Activated T-cell treated with anti-CD3 and anti-CD28 coated beads, Interleukin-2, amount 50 U/mL, for 1 hour (primary cell): Measurements from ENCODE around the gene PRDM16.

ENCODE experiments used
- DNase-seq: peaks from one replicate; pipeline ENCODE4 v3.0.0-alpha.2; 2020

Gene PRDM16

GRCh38 chr1:3249231-3249630 lies 180.2 kb downstream of the PRDM16 start:
- DNase-seq: no peak

DNA sequence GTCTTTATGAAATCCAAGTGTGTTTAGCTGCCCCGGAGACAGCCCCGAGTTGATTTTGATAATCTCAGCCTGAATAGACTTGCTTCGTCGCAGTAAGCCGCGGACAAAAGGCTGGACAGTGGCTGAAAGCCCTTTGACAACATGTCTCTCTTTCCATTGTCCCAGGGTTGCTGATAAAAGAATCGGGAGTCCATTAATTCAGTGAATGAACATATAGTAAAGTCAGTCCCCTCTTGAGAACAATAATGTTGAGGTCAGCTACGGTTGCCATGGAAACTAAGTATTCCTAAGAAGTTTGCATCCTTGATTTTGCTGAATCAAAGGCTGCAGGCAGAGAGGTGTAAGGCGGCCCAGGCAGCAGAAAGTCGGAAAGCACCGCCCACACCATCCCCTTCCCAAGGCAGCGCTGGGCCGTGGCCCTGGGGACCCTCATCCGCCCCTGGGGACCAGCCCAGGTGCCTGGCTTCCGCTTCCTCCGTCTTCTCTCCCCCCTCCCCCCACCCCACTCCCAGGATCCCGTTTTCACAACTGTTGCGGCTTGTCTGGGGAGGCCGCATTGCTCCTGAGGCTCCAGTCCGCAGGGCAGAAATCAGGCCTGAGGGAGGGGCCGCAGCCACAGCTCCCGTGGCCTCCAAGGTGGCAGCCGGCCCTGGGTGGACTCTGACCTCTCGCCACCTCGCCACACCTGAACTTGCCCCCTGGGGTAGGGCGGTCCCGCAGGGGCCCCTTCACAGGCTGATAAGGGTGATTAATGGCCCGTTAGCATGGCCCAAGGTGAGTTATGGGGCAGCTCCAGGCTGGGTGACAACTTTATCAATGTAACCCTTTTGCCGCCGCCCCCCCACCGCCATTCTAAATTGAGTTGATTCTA lies 180.9 kb downstream of the PRDM16 start:
- no peak for DNase-seq

- no peak for DNase-seq
Measured at GRCh38 chr1:3250624-3251023, 181.6 kb downstream of the PRDM16 start.

- no peak for DNase-seq
Measured at GRCh38 chr1:3251099-3251806, 182.2 kb downstream of the PRDM16 start.

- no peak for DNase-seq
Measured at GRCh38 chr1:3251807-3252428, 182.9 kb downstream of the PRDM16 start.

DNA sequence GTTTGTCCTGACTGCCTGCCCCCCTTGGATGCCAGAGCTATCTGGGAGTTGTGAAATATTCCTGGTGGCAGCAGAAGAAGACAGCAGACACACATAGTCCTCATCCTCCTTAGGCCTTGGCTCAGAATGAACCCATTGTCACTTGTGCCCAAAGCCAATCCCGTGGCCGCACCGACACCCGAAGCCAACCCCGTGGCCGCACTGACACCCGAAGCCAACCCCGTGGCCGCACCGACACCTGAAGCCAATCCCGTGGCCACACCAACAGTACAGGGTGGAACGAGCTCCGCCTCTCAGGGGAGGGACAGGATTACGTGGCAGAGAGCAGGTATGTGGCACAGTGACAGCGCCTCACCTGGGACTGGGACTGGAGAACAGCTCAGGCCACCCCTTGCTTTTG lies 186.7 kb downstream of the PRDM16 start:
- DNase-seq: no peak

- no peak for DNase-seq
Measured at GRCh38 chr1:3257788-3258187, 188.8 kb downstream of the PRDM16 start.

DNA sequence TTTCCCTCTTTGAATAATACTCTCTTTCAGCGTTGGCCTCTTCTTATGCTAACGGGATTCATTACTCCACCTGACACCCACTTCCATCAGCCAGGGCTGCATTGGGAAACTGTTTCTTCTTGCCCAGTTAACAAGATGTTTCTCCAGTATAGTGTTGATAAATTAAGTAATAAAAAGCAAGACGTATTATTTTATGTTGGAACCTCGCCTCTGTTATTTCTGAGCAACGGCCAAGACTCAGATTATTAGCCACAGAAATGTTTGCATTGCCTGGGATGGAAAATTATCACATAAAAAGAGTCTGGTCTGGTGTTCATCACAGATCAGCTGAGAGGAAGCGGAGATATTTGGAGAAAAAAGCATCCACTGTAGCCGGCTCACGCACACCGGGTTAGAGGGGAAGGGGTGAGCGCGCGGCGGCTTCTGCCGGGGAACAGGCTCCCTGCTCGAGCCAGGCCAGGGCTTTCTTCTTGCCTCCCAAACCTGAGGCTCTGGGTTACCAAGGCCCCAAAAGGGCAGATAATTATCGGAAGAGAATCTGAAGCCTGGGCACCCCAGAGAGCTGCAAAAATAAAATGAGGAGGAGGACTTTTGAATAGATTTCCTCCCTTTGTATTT lies 189.5 kb downstream of the PRDM16 start:
- no peak for DNase-seq

DNA sequence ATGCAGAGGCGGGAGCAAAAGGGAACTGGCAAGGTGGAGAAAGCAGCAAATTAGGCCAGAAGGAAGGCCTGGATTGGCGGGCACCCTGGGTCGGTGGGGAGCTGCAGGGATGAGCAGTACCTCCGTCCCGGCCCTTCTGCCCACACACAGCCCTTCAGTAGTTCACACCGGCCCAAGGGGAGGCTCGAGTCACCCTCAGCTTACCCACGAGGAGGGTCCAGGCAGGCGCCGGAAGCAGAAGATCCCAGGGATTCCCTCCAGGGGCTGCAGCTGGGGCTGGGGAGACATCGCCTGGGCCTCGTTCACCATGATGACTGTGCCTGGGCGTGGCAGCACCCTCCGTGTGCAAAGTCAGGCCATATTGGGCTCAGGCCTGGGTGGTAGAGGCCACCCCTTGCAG lies 190.0 kb downstream of the PRDM16 start:
- DNase-seq: no peak

GRCh38 chr1:3261007-3261968 lies 192.3 kb downstream of the PRDM16 start:
- DNase-seq: no peak

GRCh38 chr1:3261969-3262579 lies 193.1 kb downstream of the PRDM16 start:
- no peak for DNase-seq

GRCh38 chr1:3262681-3263286 lies 193.8 kb downstream of the PRDM16 start:
- DNase-seq: no peak

- no peak for DNase-seq
Measured at GRCh38 chr1:3263790-3264189, 194.8 kb downstream of the PRDM16 start.

GRCh38 chr1:3264456-3264855 lies 195.5 kb downstream of the PRDM16 start:
- no peak for DNase-seq

DNA sequence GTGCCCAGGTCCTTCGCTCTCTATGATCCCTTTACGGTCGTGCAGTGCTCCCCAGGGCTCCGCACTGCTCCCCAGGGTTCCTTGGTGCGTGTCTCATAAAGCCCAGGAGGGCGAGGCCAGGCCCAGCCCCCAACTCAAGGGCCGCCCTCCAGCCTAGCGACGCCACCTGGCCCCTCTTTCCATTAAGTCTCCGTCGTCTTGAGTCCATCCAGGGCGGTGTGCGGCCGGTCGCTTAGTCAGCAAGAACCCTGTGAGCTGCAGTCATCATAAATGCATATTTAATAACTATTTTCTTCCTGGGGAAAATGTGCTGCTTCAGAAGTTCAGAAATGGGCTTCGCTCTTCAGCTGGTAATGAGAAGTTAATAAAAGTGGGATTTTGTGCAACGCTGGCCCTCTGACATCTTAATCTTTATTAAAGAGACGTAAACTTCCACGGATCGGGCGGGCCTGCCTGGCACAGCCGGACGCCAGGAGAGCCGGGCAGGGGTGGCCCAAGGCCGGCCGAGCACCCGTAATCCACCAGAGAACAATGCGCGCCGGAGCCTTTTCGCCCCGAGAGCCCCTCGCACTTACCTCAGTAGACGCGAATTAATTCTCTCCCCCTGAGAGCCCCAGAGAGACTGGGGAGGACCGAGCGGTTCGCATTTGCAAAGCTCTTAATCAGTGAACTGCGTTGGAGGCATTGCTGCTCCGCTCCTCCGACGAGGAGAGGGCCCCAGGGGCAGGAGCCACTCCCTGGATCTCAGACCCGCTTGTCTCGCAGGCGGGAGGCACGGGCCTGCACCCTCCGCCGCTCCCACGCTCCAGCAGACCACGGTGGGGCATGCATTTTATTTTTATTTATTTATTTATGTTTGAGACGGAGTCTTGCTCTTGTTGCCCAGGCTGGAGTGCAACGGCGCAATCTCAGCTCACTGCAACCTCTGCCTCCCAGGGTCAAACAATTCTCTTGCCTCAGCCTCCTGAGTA lies 197.1 kb downstream of the PRDM16 start:
- no peak for DNase-seq

- DNase-seq: no peak
Measured at GRCh38 chr1:3266870-3267549, 198.0 kb downstream of the PRDM16 start.

DNA sequence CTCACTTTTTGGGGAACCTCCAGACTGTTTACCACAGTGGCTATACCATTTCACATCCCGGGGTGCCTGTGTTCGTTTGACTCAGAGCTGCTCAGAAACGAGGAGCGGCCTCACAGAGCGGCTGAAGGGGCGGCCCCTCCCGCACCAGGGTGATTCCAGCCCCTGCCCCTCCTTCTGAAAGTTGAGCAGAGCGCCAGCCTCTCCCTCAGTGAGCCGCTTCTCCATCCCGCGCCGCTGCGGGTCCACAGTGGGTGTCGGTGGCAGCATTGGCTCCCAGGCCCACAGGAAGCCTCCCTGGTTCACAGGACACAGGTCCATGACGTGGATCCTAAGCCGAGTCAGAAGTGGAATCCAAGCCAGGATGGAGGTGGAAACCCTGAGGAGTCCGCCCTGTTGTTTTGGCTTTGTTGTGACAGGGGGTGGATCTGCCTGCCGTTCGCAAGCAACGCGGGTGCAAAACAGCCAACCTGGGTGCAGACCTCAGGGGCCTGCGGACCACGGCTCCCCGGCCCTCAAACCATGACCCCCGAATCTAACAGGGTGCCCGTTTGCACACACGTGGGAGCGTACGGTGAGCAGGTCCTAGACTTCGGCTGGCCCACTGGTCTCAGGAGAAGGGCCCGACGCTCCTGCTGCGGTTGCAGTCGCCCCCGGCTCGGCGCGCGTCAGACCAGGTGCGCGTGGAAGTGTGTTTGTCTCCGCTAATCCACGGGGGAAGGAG lies 198.7 kb downstream of the PRDM16 start:
- no peak for DNase-seq

DNA sequence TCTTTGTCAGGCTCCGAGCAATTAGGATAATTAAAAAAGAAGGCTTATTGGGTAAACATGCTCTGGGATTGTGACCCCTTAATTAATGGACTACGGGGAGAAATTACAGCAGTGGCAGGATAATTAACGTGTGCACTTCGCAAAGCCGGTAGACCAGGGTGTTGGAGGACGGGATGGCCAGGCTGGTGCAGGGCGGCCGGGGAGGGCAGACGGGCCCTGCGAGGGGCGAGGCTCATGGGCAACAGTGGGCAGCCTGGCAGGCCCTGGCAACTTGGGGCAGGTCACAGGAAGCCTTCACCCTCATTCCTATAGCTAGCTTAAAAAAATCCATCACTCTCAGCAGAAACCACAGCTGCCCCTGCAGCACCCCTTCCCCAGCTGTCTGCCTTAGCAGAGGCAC lies 199.3 kb downstream of the PRDM16 start:
- DNase-seq: no peak
